T-helper 17 cell (primary cell): ENCODE data around the gene KRT25. TPM values are rescaled to one million over a fixed set of nuclear protein-coding genes. Genes with fewer than 3 reads are reported as not detected.

Source experiments
- ATAC-seq: fragments of 150-1000 bp; cut with Tn5 transposase; 2 replicates; pipeline ENCODE4 v1.10.0; 2021; ENCODE audit warnings: mild to moderate bottlenecking, moderate library complexity
- DNase-seq, 3 donors: peaks; one replicate each; pipeline versions ENCODE4 v3.0.0 to v3.0.0-alpha.2; 2020 to 2021
- H3K9me3 ChIP-seq: one replicate; pipeline ENCODE4 v1.7.0; 2013; ENCODE audit warnings: low read length, mild to moderate bottlenecking; ENCODE audit not compliant: control insufficient read depth, poor library complexity, severe bottlenecking
- H3K27ac Mint-ChIP-seq: one replicate; pipeline ENCODE4 v1.8.0; 2022; ENCODE audit warnings: mild to moderate bottlenecking, moderate library complexity, mixed read lengths
- H3K27me3 Mint-ChIP-seq: one replicate; pipeline ENCODE4 v1.8.0; 2022; ENCODE audit warnings: mixed read lengths
- H3K36me3 Mint-ChIP-seq: one replicate; pipeline ENCODE4 v1.8.0; 2022; ENCODE audit warnings: low read depth, mixed read lengths
- H3K4me1 Mint-ChIP-seq: one replicate; pipeline ENCODE4 v1.8.0; 2022; ENCODE audit warnings: mild to moderate bottlenecking, mixed read lengths
- H3K4me3 Mint-ChIP-seq: one replicate; pipeline ENCODE4 v1.8.0; 2022; ENCODE audit warnings: mild to moderate bottlenecking, moderate library complexity, mixed read lengths
- total RNA-seq, 4 donors: library from RNA in 2 of 4; stranded (reverse) in 2 of 4; gene quantifications; one replicate each; pipeline ENCODE4 v1.2.3 and lab custom pipeline; 2022 to 2026

The KRT25 gene, protein sequence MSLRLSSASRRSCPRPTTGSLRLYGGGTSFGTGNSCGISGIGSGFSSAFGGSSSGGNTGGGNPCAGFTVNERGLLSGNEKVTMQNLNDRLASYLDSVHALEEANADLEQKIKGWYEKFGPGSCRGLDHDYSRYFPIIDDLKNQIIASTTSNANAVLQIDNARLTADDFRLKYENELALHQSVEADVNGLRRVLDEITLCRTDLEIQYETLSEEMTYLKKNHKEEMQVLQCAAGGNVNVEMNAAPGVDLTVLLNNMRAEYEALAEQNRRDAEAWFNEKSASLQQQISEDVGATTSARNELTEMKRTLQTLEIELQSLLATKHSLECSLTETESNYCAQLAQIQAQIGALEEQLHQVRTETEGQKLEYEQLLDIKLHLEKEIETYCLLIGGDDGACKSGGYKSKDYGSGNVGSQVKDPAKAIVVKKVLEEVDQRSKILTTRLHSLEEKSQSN
- total RNA-seq (not detected), total RNA-seq (lab: John Stamatoyannopoulos, UW) (0 reads per million in 2 donors)

DNA sequence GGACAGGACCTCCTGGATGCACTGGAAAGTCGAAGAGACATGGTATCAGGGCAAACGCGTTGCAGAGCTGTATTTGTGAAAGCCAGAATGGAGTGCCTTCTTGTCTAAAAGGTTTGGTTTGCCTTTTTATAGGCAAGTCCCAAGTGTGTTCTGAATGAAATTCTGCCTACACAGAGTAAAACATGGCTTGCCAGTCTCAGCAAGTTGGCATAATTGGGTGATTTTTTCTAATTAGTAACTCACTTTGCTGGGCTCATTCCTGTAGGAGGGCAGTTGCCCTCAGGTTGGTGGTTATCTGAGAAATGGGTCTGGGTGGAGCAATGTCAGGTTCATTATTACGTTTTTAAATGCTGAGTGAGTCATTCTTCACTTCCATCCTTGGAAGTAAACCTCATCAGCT, at the start of gene KRT25:
Gene KRT25 (minus strand): TSS at position 101 of the 400 bp plus-strand sequence. CDS start 60 bp downstream, at position 41.
- peaks cover 6% of the 10 kb centered on the region for H3K9me3 ChIP-seq
- ATAC-seq: no peak
- Mint-ChIP-seq H3K4me1 (no peaks in the 10 kb centered on the region), H3K27ac (no peak within 1 kb of the TSS), H3K27me3 (peaks cover 22% of the 10 kb centered on the region), H3K4me3 (no peak within 1 kb of the TSS), H3K36me3 (no peaks in the 10 kb centered on the region)
- no peak for DNase-seq

GRCh38 chr17:40803617-40804082, 48.5 kb upstream of the KRT25 start:
- Mint-ChIP-seq H3K4me3 (no peak overlapping the region), H3K27ac (no peak overlapping the region), H3K4me1 (peaks cover 3% of the 10 kb centered on the region), H3K27me3 (peaks cover 60% of the 10 kb centered on the region), H3K36me3 (peaks cover 5% of the 10 kb centered on the region)
- DNase-seq: peak; percentile 50 to 65 (median 53)
- ATAC-seq: peak; percentile 85
- no peaks in the 10 kb centered on the region for H3K9me3 ChIP-seq

- DNase-seq: no peak
- Mint-ChIP-seq H3K27ac (no peak overlapping the region), H3K4me1 (peaks cover 3% of the 10 kb centered on the region), H3K36me3 (peaks cover 8% of the 10 kb centered on the region), H3K4me3 (no peak overlapping the region), H3K27me3 (peaks cover 55% of the 10 kb centered on the region)
- no peak for ATAC-seq
- no peaks in the 10 kb centered on the region for H3K9me3 ChIP-seq
Measured at GRCh38 chr17:40801157-40801556, 46.0 kb upstream of the KRT25 start.

- no peak for ATAC-seq
- no peaks in the 10 kb centered on the region for H3K9me3 ChIP-seq
- H3K4me1 Mint-ChIP-seq: peaks cover 3% of the 10 kb centered on the region
- peaks cover 55% of the 10 kb centered on the region for H3K27me3 Mint-ChIP-seq
- DNase-seq: no peak
- no peak overlapping the region for H3K4me3 Mint-ChIP-seq
- H3K36me3 Mint-ChIP-seq: peaks cover 8% of the 10 kb centered on the region
- no peak overlapping the region for H3K27ac Mint-ChIP-seq
Measured at GRCh38 chr17:40800381-40800780, 45.2 kb upstream of the KRT25 start.

- DNase-seq (no peak), ATAC-seq (no peak)
- Mint-ChIP-seq H3K4me1 (peaks cover 3% of the 10 kb centered on the region), H3K4me3 (no peak within 1 kb of the TSS), H3K27ac (no peak within 1 kb of the TSS), H3K36me3 (peaks cover 3% of the 10 kb centered on the region), H3K27me3 (peaks cover 55% of the 10 kb centered on the region)
- no peaks in the 10 kb centered on the region for H3K9me3 ChIP-seq
Measured at GRCh38 chr17:40799859-40800258, 44.7 kb upstream of the KRT25 start, which contains the start of gene KRT28. Gene KRT28 (minus strand): TSS chr17:40799959. CDS start chr17:40799893, 66 bp downstream.

GRCh38 chr17:40796846-40797245, 41.7 kb upstream of the KRT25 start:
- H3K4me1 Mint-ChIP-seq: no peaks in the 10 kb centered on the region

DNA sequence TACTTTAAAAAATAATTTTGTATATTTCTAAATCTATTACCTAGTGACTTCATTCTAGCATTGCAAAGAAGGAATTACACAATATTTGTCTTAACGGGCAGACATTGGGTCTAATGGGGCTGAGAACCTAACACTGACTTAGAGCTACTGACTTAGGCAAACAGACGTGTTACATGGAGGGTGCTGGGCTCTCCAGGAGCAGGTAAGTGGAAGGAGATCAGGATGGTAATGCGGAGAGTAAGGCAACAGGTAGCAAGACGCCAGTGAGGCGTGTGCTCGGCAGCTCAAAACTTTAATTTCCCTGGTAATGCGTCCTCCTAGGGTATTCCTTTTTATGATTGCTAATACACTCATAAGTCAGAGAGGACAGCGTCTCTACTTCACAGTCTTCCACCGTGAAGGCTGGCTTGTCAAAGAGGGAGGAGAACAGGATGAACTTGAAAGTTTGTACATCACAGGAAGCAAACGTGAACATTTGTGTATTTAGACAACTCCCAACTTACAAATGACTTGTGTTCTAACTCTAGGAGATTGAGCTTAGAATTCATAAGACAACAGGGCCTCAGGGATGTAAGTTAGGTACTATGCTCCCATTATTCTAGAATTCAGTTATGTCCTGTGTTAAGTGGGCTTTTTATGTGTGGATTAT, 40.0 kb upstream of the KRT25 start:
- no peak for DNase-seq
- peaks cover 60% of the 10 kb centered on the region for H3K27me3 Mint-ChIP-seq
- peaks cover 3% of the 10 kb centered on the region for H3K36me3 Mint-ChIP-seq
- no peaks in the 10 kb centered on the region for H3K9me3 ChIP-seq
- H3K27ac Mint-ChIP-seq: no peak overlapping the region
- no peak for ATAC-seq
- H3K4me1 Mint-ChIP-seq: no peaks in the 10 kb centered on the region
- no peak overlapping the region for H3K4me3 Mint-ChIP-seq

More at GRCh38 chr17:40796846-40797245, 41.7 kb upstream of the KRT25 start:
- DNase-seq (no peak), ATAC-seq (no peak)
- Mint-ChIP-seq H3K27ac (no peak overlapping the region), H3K27me3 (peaks cover 58% of the 10 kb centered on the region), H3K36me3 (peaks cover 3% of the 10 kb centered on the region), H3K4me3 (no peak overlapping the region)
- H3K9me3 ChIP-seq: no peaks in the 10 kb centered on the region

- H3K4me1 Mint-ChIP-seq: no peaks in the 10 kb centered on the region
Measured at GRCh38 chr17:40794466-40794865, 39.3 kb upstream of the KRT25 start.

GRCh38 chr17:40793832-40794231, 38.7 kb upstream of the KRT25 start:
- H3K9me3 ChIP-seq: no peaks in the 10 kb centered on the region
- ATAC-seq (no peak), DNase-seq (no peak)
- Mint-ChIP-seq H3K36me3 (peaks cover 3% of the 10 kb centered on the region), H3K4me3 (no peak overlapping the region), H3K27ac (no peak overlapping the region), H3K27me3 (peaks cover 55% of the 10 kb centered on the region), H3K4me1 (no peaks in the 10 kb centered on the region)

More at GRCh38 chr17:40794466-40794865, 39.3 kb upstream of the KRT25 start:
- no peak for DNase-seq
- H3K27ac Mint-ChIP-seq: no peak overlapping the region
- H3K27me3 Mint-ChIP-seq: peaks cover 60% of the 10 kb centered on the region
- H3K9me3 ChIP-seq: no peaks in the 10 kb centered on the region
- H3K4me3 Mint-ChIP-seq: no peak overlapping the region
- ATAC-seq: no peak
- H3K36me3 Mint-ChIP-seq: peaks cover 3% of the 10 kb centered on the region

DNA sequence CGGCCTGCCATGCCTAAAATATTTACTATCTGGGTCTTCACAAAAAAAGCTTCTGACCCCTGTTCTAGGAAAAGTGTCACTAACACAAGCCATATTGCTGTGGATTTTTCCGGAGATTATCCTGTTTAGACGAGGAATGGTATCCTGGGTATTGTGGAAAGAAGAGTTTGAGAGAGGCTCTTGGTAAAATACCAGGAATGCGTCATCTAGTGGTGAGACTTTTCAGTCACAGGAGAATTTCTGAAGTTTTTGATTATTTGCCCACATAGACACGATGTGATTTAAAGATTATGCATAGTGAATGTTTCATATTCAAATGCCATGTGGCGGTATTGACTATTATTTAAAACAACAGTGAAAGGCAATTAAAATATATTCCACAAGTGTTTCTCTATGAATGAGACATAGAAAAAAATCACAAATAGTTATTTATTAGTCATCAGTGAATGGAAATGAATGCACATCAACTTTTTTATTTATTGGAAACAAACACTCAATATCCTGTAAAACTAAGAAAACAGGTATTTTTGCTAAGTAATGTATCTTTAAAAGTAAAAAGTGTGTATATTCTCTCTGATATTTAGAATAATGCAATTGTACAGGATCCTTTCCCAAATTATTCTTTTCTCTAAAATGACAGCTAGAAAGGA, 36.8 kb upstream of the KRT25 start:
- Mint-ChIP-seq H3K4me3 (no peak overlapping the region), H3K36me3 (peaks cover 3% of the 10 kb centered on the region), H3K27me3 (peaks cover 48% of the 10 kb centered on the region), H3K4me1 (no peaks in the 10 kb centered on the region), H3K27ac (no peak overlapping the region)
- no peak for ATAC-seq
- H3K9me3 ChIP-seq: no peaks in the 10 kb centered on the region
- DNase-seq: no peak

GRCh38 chr17:40791111-40791510, 36.0 kb upstream of the KRT25 start:
- Mint-ChIP-seq H3K27ac (no peak overlapping the region), H3K4me3 (no peak overlapping the region), H3K36me3 (no peaks in the 10 kb centered on the region), H3K27me3 (peaks cover 41% of the 10 kb centered on the region), H3K4me1 (no peaks in the 10 kb centered on the region)
- DNase-seq (no peak), ATAC-seq (no peak)
- no peaks in the 10 kb centered on the region for H3K9me3 ChIP-seq

DNA sequence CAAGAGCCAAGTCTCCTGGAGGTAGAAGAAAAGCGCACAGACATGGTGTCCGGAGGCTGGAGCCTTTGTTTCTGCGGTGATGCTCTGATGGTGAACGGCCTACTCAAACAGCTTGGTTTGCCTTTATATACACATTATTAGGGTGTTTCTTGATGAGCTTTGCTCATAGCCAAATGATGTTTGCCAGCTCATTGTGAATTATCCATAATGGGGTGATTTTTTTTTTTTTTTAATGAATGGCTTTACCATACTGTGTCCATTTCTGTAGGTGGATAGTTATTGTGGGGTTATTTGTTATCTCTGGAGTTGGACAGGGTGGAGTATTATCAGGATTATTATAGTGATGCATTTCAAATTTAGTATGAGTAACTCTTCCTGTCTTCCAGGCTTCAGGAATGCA, 27.3 kb upstream of the KRT25 start, which contains the start of gene KRT27:
Gene KRT27 (minus strand): TSS at position 101 of the 400 bp plus-strand sequence. CDS start 57 bp downstream, at position 44.
- H3K4me1 Mint-ChIP-seq: peaks cover 2% of the 10 kb centered on the region
- H3K4me3 Mint-ChIP-seq: no peak within 1 kb of the TSS
- peaks cover 2% of the 10 kb centered on the region for H3K36me3 Mint-ChIP-seq
- H3K27ac Mint-ChIP-seq: no peak within 1 kb of the TSS
- no peaks in the 10 kb centered on the region for H3K9me3 ChIP-seq
- H3K27me3 Mint-ChIP-seq: peaks cover 67% of the 10 kb centered on the region
- ATAC-seq: no peak
- no peak for DNase-seq
